GM18861 (cell line): Measurements from ENCODE around the gene LAMA5.

Experiments used
- ATAC-seq: cut with Tn5 transposase; IDR thresholded peaks from one replicate; pipeline ENCODE4 v1.9.1; 2021; ENCODE audit not compliant: unreplicated experiment

LAMA5 gene

GRCh38 chr20:62293111-62293784, 73.9 kb downstream of the LAMA5 start:
- ATAC-seq: no peak

- ATAC-seq: no peak
These were observed 75.0 kb downstream of the LAMA5 start for GRCh38 chr20:62292108-62292507.

GRCh38 chr20:62291251-62292066, 75.7 kb downstream of the LAMA5 start:
- no peak for ATAC-seq

- ATAC-seq: no peak
These were observed 77.2 kb downstream of the LAMA5 start for GRCh38 chr20:62289898-62290297.

GRCh38 chr20:62289131-62289530, 78.0 kb downstream of the LAMA5 start:
- ATAC-seq: no peak

- no peak for ATAC-seq
These were observed 78.5 kb downstream of the LAMA5 start for GRCh38 chr20:62288535-62289105.

- no peak for ATAC-seq
These were observed 79.2 kb downstream of the LAMA5 start for GRCh38 chr20:62287759-62288534.

- ATAC-seq: no peak
These were observed 80.0 kb downstream of the LAMA5 start for GRCh38 chr20:62287129-62287528.

- no peak for ATAC-seq
These were observed 80.5 kb downstream of the LAMA5 start for GRCh38 chr20:62286493-62287064.

- no peak for ATAC-seq
These were observed 81.4 kb downstream of the LAMA5 start for GRCh38 chr20:62285722-62286121.

GRCh38 chr20:62285151-62285550, 82.0 kb downstream of the LAMA5 start:
- ATAC-seq: no peak

GRCh38 chr20:62284448-62284847, 82.7 kb downstream of the LAMA5 start:
- ATAC-seq: no peak

GRCh38 chr20:62282877-62283503, 84.1 kb downstream of the LAMA5 start:
- no peak for ATAC-seq

- ATAC-seq: no peak
These were observed 85.0 kb downstream of the LAMA5 start for GRCh38 chr20:62282103-62282502.

- no peak for ATAC-seq
These were observed 85.8 kb downstream of the LAMA5 start for GRCh38 chr20:62281161-62281933.

GRCh38 chr20:62280303-62280702, 86.8 kb downstream of the LAMA5 start:
- ATAC-seq: no peak

- ATAC-seq: no peak
These were observed 89.9 kb downstream of the LAMA5 start for GRCh38 chr20:62277253-62277652.

GRCh38 chr20:62276439-62276838, 90.7 kb downstream of the LAMA5 start:
- ATAC-seq: no peak

- ATAC-seq: no peak
These were observed 91.9 kb downstream of the LAMA5 start for GRCh38 chr20:62275219-62275618.
